NCI-H1436 (cell line): ENCODE results near the gene IFFO2.

ENCODE experiments used
- DNase-seq: peaks from one replicate; lab custom pipeline; 2025; lab: John Stamatoyannopoulos, UW

Gene IFFO2

DNA sequence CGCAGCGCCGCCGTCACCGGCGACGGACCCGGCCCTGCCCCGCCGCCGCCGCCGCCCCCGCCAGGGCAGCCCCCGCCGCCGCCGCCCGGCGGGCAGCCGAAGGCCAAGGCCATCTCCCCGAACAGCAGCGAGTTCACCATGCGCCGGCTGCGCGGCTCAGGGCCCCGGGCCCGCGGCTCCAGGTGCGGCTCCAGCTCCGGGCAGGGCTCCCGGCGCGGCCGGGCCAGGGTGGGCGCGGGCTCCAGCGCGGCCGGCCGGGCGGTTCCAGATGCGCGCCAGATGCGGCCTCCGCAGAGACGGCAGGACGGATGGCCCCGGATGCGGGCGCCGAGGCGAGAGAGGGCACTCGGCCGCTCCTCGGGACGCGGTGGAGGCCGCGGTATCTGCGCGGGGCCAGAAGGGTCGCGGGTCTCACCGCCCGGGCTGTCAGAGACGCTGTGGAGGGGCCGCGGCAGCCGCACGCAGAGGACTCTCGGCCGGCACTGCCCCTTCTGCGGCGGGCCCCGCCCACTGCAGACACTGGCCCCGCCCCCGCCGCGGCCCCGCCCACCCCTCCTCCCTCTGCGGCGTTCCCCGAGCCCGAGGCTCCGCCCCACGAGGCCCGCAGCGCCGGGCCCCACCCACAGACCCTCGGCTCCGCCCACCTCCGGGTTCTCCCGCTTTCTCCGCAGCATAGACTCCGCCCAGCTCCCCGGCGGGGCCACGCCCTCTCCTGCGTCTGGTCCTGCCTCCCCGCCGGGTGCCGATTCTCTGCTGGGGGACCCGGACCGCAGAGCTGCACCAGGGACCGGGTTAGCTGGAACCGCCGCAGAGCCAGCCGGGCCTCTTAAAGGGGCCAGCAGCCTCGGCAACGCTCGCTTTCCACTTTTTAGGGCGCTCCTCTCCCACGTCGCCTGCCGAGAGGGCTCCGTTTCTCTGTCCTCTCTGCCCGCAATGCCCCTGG lies at the start of gene IFFO2:
IFFO2 (minus strand) TSS at position 484 of the 943 bp plus-strand sequence; CDS start at position 140, 344 bp downstream.
- DNase-seq: peak; percentile 84

- DNase-seq: no peak
Measured at GRCh38 chr1:19006000-19006399, 49.5 kb upstream of the IFFO2 start.

GRCh38 chr1:19003371-19004290 lies 47.2 kb upstream of the IFFO2 start:
- no peak for DNase-seq

- no peak for DNase-seq
Measured at GRCh38 chr1:19000065-19000464, 43.6 kb upstream of the IFFO2 start.

DNA sequence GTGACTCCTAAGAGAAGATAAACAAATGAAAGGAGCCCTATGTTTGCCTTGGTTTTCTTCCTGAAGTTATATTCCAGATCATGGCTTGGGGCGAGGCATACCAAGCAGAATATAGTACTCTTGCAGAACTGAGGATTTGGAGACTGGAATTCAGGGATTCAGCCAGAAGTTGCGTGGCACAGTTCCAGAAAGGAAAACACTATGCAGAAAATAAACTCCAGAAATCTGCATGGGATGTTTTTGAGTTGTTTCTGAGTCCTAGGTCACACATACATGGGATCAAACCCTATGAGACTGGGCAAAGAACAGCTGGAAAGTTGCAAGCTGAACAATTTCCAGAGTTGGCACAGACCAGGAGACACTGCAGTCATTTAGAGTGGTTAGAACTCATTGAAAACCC lies 42.9 kb upstream of the IFFO2 start:
- no peak for DNase-seq

DNA sequence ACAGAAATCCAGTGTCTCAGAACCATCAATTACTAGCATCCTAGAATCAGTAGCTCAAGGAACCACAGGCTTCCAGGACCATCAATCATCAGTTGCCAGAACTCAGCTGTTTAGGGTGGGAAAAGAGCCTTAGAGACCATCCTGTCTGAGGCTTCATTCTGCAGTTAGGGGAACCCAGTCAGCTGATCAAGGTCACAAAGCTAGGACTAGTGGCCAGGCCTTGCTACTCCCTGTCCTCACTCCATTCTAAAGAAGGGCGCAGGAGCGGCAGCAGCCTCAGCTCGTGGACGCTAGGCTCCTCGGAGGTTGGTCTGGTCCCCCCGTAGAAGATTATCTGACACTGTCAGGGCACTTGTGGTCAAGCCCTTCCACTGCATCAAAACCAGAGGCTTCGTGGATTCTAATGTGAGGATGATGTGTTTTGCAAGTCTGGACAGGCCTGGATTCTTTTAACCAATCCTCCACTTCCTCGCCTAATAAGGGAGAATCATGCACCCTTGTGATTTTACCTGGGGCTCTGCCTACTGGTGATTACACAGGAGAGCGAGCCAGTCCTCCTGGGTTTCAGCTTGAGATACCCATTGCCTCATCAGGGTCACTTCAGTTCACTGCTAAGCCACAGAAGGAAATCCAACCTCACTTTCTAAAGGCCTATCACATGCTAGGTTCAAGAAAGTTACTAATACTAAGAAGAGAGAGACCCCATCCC lies 41.7 kb upstream of the IFFO2 start:
- DNase-seq: no peak

- no peak for DNase-seq
Measured at GRCh38 chr1:18997508-18997907, 41.0 kb upstream of the IFFO2 start.

- no peak for DNase-seq
Measured at GRCh38 chr1:18996548-18997177, 40.2 kb upstream of the IFFO2 start.

- no peak for DNase-seq
Measured at GRCh38 chr1:18994381-18994780, 37.9 kb upstream of the IFFO2 start.

GRCh38 chr1:18992646-18993045 lies 36.2 kb upstream of the IFFO2 start:
- no peak for DNase-seq

- no peak for DNase-seq
Measured at GRCh38 chr1:18991585-18991984, 35.1 kb upstream of the IFFO2 start.

GRCh38 chr1:18989896-18990295 lies 33.4 kb upstream of the IFFO2 start:
- no peak for DNase-seq

- DNase-seq: no peak
Measured at GRCh38 chr1:18989176-18989799, 32.8 kb upstream of the IFFO2 start.

GRCh38 chr1:18981242-18981641 lies 24.8 kb upstream of the IFFO2 start:
- no peak for DNase-seq

- DNase-seq: no peak
Measured at GRCh38 chr1:18978706-18979105, 22.2 kb upstream of the IFFO2 start.

DNA sequence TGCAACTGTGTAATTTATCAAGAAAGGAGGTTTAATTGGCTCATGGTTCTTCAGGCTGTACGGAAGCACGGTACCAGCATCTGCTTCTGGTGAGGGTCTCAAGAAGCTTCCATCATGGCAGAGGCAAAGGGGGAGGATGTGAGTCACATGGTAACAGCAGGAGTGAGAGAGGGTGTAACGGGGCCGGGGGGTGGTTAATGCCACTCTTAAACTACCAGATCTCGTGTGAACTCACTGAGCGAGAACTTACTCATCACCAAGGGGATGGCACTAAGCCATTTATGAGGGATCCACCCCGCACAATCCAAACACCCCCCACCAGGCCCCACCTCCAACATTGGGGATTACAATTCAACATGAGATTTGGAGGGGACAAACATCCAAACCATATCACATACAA lies 21.0 kb upstream of the IFFO2 start:
- no peak for DNase-seq

DNA sequence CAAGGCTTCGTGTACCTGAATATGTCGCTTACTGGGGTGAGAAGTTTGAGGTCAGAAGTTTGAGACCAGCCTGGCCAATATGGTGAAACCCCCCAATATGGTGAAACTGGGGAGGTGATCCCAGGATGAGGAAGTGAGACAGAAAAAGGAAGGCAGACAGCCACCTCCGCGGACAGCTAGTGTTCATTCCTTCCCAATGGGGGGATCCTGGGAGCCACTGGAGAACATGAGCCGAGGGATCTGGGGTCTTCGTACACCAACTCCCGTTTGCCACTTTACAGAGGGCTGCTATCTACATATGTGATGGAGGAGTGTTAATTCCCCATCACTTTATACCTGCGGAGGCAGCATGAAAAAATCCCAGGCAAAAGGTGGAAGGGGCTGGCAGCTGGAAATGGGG lies 19.6 kb upstream of the IFFO2 start:
- no peak for DNase-seq

DNA sequence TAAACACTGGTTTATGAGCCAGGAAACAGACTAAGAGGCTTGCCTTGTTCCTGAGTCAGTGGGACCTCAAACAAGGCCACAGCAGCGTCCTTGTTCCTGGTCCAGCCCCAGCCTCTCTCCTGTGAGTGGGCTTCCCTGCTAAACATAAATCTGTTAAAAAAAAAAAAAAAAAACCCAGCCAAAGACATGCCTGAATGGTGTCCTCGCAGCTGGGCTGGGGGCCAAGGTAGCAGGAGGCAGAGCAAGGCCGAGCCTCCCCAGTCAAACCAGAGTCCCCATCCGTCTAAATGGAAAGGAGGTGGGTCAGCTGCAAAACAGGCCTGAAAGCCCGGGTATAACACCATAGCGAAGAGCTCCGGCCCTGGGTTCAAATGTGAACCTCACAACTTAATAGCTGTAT lies 18.1 kb upstream of the IFFO2 start:
- no peak for DNase-seq

DNA sequence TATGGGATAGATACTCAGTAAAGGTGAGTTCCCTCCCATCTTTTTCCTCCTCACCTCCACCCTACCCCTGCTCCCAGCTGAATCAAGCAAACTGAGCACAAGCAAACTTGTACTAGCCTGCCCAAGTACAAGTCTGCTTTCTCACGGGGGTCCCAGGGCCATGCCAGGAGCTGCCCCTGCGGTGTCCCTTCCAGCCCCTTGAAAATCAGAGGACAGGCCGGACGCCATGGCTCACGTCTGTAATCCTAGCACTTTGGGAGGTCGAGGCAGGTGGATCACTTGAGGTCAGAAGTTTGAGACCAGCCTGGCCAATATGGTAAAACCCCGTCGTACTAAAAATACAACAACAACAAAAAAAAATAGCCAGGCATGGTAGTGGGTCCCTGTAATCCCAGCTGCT lies 17.5 kb upstream of the IFFO2 start:
- no peak for DNase-seq

- DNase-seq: no peak
Measured at GRCh38 chr1:18973446-18973955, 17.0 kb upstream of the IFFO2 start.

GRCh38 chr1:18972991-18973390 lies 16.5 kb upstream of the IFFO2 start:
- DNase-seq: no peak
